OCI-LY1 (cell line): Measurements from ENCODE around the gene PRKCE.

Source experiments
- EZH2 ChIP-seq: fragments of 200-600 bp; sonication (generic), shearing (Covaris generic); IDR thresholded peaks from 2 replicates; pipeline ENCODE4 v1.8.0; 2017; ENCODE audit warnings: borderline replicate concordance, mixed run types, mild to moderate bottlenecking, antibody characterized with exemption, low read length, moderate library complexity, mixed read lengths
- TF ChIP-seq, protein P1 (sequence below): fragments of 200-600 bp; sonication (generic), shearing (Covaris generic); IDR thresholded peaks from 2 replicates; pipeline ENCODE4 v1.5.1; 2017; ENCODE audit warnings: mild to moderate bottlenecking, antibody characterized with exemption, low read length, moderate library complexity, mixed read lengths

DNA sequence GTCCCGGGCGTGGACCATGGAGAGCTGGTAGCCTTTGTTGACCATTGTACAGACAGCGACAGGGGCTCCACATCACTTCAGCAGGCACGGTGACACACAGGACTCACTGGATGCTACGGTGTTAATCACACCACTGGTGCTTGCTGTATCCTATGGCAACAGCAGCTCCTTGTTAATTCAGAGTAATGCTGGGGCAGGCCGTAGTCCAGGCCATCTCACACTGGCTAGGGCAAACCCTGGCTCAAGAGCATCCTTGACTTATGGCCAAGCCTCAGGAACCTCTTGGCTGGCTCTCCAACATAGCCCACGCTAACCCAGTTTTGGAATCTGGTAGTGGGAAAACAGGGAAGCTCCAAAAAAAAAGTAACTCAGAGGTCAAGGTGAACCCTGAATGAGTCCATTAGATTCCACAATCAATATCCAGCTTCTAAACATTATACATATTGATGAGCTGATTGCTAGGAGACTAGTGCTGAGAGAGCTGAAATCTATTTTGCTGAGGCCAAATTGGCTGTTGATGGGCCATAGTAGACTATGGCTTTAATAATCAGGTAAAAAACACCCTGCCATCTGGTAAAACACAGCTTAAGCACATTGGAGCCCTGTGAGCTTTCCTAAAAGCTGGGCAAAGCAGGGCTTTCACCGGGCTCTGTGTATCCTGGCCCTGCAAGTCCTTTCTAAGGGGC lies 253.6 kb downstream of the PRKCE start:
- TF ChIP-seq, protein P1, sequence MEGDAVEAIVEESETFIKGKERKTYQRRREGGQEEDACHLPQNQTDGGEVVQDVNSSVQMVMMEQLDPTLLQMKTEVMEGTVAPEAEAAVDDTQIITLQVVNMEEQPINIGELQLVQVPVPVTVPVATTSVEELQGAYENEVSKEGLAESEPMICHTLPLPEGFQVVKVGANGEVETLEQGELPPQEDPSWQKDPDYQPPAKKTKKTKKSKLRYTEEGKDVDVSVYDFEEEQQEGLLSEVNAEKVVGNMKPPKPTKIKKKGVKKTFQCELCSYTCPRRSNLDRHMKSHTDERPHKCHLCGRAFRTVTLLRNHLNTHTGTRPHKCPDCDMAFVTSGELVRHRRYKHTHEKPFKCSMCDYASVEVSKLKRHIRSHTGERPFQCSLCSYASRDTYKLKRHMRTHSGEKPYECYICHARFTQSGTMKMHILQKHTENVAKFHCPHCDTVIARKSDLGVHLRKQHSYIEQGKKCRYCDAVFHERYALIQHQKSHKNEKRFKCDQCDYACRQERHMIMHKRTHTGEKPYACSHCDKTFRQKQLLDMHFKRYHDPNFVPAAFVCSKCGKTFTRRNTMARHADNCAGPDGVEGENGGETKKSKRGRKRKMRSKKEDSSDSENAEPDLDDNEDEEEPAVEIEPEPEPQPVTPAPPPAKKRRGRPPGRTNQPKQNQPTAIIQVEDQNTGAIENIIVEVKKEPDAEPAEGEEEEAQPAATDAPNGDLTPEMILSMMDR: no peak
- TF ChIP-seq EZH2: no peak
